Pancreas (tissue), 10 donors: ENCODE data around the gene RXRA. TPM values are rescaled to one million over a fixed set of nuclear protein-coding genes. Genes with fewer than 3 reads are reported as not detected.

Experiments
- ATAC-seq, 4 donors: fragments of 200-7000 bp; cut with Tn5 transposase; one replicate each; pipeline versions ENCODE4 v1.8.0 to v1.9.1; 2020; ENCODE audit warnings: mild to moderate bottlenecking in 4 of 4, moderate library complexity in 4 of 4
- DNase-seq, 6 donors: peaks; one replicate each; pipeline ENCODE4 v3.0.0-alpha.2; 2020
- FAIRE-seq: peaks from 2 replicates; lab custom pipeline; 2012; peaks lifted over from hg19 to GRCh38; lab: Jason Lieb, UNC
- H3K27ac ChIP-seq, 4 donors: fragments of 200-600 bp; sonication (generic); 1 replicate in 3 of 4; 2 replicates in 1 of 4; pipeline versions ENCODE4 v1.5.0 to v1.8.0; 2020
- H3K27me3 ChIP-seq, 4 donors: fragments of 200-600 bp; one replicate each; pipeline ENCODE4 v1.8.0; 2021
- H3K36me3 ChIP-seq, 3 donors: fragments of 200-600 bp; sonication (generic) in 1 of 3; one replicate each; pipeline versions ENCODE4 v1.5.0 to v1.8.0; 2020 to 2021
- H3K4me1 ChIP-seq, 3 donors: fragments of 200-600 bp; one replicate each; pipeline ENCODE4 v1.8.0; 2021
- H3K4me3 ChIP-seq, 4 donors: fragments of 200-600 bp; sonication (generic) in 2 of 4; one replicate each; pipeline versions ENCODE4 v1.5.0 to v1.8.0; 2020 to 2021
- H3K9me3 ChIP-seq, 4 donors: fragments of 200-600 bp; one replicate each; pipeline ENCODE4 v1.8.0; 2021
- CTCF ChIP-seq, 4 donors: fragments of 200-600 bp; sonication (generic) in 3 of 4; IDR thresholded peaks; one replicate each; pipeline versions ENCODE4 v1.5.0 to v1.8.0; 2021; ENCODE audit warnings: antibody characterized with exemption in 4 of 4
- WGBS, 2 donors: extraction: QIAGEN DNeasy Blood & Tissue Kit; methylation state at CpG; one replicate each; pipeline ENCODE4 v1.1.7; 2013; 5-methylcytosine and 5-hydroxymethylcytosine counted together
- intact Hi-C, 3 donors: fragments of 100-400 bp; cut with DNase I; formaldehyde crosslinking; loops; one replicate each; pipeline versions ENCODE4 v1.11.1 to v1.14.2; 2022
- polyA plus RNA-seq, 2 donors: library from polyadenylated mRNA; stranded (reverse); fragments of 200-250 nt; gene quantifications; one replicate each; pipeline ENCODE4 v1.2.3, GENCODE V29; 2013
- total RNA-seq, 6 donors: library from RNA; stranded (reverse); fragmentation: NEBNext Ultra II Directional in 4 of 6; extraction: Animal tissue kit (Norgen Biotek cat#: 25700) in 4 of 6; gene quantifications; one replicate each; pipeline versions ENCODE4 v1.2.1 to v1.2.4, GENCODE V29; 2021 to 2023
- donor health status: healthy with polysubstance abuse.
- donor health status: DM: no; HTN: no; CAD: no; lungs with moderate emphysema.
- donor health status: DM: no; HTN: no; CAD: no.
- donor health status: control.
- donor health status: control.
- donor health status: Bipolar disorder and iron deficiency.
- donor health status: DM: yes; HTN: yes; CAD: no.
- donor health status: DM: no; HTN: no; CAD: no.
- donor health status: DM: no; HTN: no; CAD: no.
- donor health status: DM: yes; HTN: yes; CAD: no.

RXRA gene
- total and polyA plus RNA-seq, 8 donors = 20.2 to 35.1 (median 22.9) TPM

DNA sequence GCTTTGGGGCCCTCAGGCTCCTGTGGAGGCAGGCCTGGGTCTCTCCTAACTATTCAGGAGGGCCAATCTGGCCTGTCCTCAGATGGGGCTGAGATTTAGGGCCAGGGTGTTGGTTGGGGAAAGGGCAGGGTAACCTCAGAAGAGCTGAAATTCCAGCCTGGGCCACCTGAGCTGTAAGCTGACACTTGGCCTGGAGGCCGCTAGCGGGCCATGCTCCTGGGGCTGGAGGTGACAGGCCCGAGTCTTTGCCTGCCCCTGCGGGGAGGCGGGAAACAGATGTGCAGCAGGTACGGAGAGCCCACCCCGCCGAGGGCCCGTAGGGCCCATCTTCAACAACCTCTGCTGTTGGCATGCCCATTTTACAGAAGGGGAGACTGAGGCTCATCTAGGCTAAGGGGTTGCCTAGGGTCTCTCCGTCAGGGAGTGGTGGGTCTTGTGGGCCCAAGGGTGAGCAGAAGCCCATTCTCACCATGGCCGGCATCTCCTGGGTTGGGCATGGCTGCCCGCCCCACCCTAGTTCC, 69.5 kb downstream of the RXRA start:
- Histone ChIP-seq H3K4me3 (no peak overlapping the region), H3K9me3 (no peaks in the 10 kb centered on the region), H3K27me3 (no peaks in the 10 kb centered on the region), H3K36me3 (no peaks in the 10 kb centered on the region), H3K27ac (no peak overlapping the region), H3K4me1 (no peaks in the 10 kb centered on the region)
- ATAC-seq = no peak
- TF ChIP-seq CTCF (IDR thresholded peaks at IDR 0.05) = no peak
- no peak for DNase-seq
- FAIRE-seq = no peak
- intact Hi-C loops = no loop called here
- WGBS, 2 donors = 85% methylated on average over 11 to 12 of the region's 12 CpGs

DNA sequence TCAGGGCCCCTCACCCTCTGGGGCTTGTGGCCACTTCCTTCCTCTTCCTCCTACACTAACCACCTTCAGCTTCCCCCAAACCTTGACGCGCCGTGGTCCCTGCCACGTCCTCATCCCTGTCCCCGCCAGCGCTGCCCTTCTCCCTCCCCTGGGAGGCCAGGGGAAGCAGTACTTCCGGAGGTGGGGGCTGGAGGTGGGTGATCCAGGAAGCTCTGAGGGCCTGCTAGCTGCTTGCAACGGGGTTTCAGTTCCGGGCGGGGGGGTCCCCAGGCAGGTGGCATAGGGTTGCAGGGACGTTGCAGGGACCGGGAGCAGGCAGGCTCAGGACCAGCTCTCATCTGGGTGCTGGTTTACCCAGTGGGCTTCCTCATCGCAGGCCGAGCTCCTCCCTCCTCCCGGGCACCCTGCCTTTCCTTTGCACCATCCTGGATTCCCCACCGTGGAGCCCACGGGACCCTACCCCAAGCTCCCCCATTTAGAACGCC, 70.0 kb downstream of the RXRA start:
- no peaks in the 10 kb centered on the region for H3K27me3 ChIP-seq
- 80 to 81% methylated on average over 18 of the region's 18 CpGs for WGBS, 2 donors
- H3K36me3 ChIP-seq = no peaks in the 10 kb centered on the region
- DNase-seq (no peak), FAIRE-seq (no peak), ATAC-seq (peak in 3 of 4 donors; percentile 3 to 15 (median 14))
- no peaks in the 10 kb centered on the region for H3K4me1 ChIP-seq
- H3K4me3 ChIP-seq = no peak overlapping the region
- TF ChIP-seq CTCF (IDR thresholded peaks at IDR 0.05) = no peak
- no peaks in the 10 kb centered on the region for H3K9me3 ChIP-seq
- intact Hi-C loops = no loop called here
- peak overlapping the region in 1 of 4 donors; percentile 9 for H3K27ac ChIP-seq

DNA sequence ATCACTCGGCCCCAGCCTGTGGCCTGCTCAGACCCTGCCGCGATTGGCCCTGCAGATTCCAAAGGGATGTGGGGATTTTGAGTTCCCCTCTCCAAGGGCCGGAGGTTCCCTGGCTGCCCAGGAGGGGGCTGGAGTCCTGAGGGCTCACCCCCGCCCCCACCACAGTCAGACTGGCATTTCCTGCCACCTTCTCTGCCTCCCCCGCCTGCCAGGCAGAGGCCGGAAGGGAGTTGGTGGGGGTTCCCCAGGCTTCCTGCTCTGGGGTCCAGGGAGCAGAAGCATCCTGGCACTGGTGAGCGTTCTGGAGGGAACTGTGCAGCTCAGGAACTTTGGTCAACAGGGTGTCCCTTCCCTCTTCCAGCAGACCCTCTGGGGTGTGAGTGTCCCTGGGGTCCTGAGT, 70.6 kb downstream of the RXRA start:
- no peak for TF ChIP-seq CTCF (IDR thresholded peaks at IDR 0.05)
- Histone ChIP-seq H3K27me3 (no peaks in the 10 kb centered on the region), H3K4me1 (no peaks in the 10 kb centered on the region), H3K4me3 (no peak overlapping the region), H3K27ac (peak overlapping the region in 1 of 4 donors; percentile 9), H3K36me3 (no peaks in the 10 kb centered on the region), H3K9me3 (no peaks in the 10 kb centered on the region)
- DNase-seq (no peak), FAIRE-seq (no peak), ATAC-seq (peak in 2 of 4 donors; percentile 11 to 13)
- intact Hi-C loops = no loop called here
- WGBS, 2 donors = 73 to 77% methylated on average over 8 of the region's 8 CpGs

DNA sequence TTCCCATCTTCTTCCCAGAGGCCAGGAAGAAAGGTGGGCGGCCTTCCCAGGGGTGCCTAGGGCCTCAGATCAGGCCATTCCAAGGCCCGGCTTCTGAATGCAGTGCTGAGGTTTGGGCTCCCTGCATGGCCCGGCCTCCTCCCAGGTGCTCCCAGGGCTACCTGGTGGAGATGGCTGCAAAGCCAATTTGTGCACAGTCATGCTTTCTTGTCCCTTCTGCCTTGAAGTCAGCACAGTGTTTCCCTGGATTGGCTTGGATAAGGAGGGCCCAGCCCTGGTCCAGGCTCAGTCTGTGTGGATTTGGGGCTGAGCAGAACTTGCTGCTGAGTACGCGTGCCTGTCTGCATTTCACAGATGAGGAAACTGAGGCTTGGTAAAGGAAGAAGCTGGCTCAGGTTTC, 72.5 kb downstream of the RXRA start:
- intact Hi-C loops = no loop called here
- Histone ChIP-seq H3K27me3 (no peaks in the 10 kb centered on the region), H3K27ac (no peak overlapping the region), H3K9me3 (no peaks in the 10 kb centered on the region), H3K36me3 (no peaks in the 10 kb centered on the region), H3K4me1 (no peaks in the 10 kb centered on the region), H3K4me3 (no peak overlapping the region)
- DNase-seq (no peak), FAIRE-seq (no peak), ATAC-seq (no peak)
- TF ChIP-seq CTCF (IDR thresholded peaks at IDR 0.05) = no peak
- 97% methylated on average over 5 of the region's 5 CpGs for WGBS, 2 donors

- Histone ChIP-seq H3K27me3 (no peaks in the 10 kb centered on the region), H3K9me3 (no peaks in the 10 kb centered on the region), H3K4me1 (no peaks in the 10 kb centered on the region), H3K27ac (no peak overlapping the region), H3K4me3 (no peak overlapping the region), H3K36me3 (no peaks in the 10 kb centered on the region)
- FAIRE-seq (no peak), ATAC-seq (no peak), DNase-seq (no peak)
- 97 to 100% methylated on average over 2 of the region's 2 CpGs for WGBS, 2 donors
- TF ChIP-seq CTCF (IDR thresholded peaks at IDR 0.05) = peak; percentile 19 to 40 (median 22)
- intact Hi-C loops = no loop called here
Measured at GRCh38 chr9:134399435-134400056, 73.3 kb downstream of the RXRA start.
